GM12878 (cell line): ENCODE results near the gene CATSPER1. TPM values are rescaled to one million over a fixed set of nuclear protein-coding genes. Genes with fewer than 3 reads are reported as not detected.

Source experiments
- CHD2 ChIP-seq: IDR thresholded peaks from 2 replicates; pipeline ENCODE4 v1.6.1; 2011; ENCODE audit warnings: low read depth, low read length, improper control_type of control experiment, borderline replicate concordance
- EED ChIP-seq: sonication (generic); IDR thresholded peaks from 2 replicates; pipeline ENCODE4 v1.6.1; 2016; ENCODE audit warnings: antibody characterized with exemption, low read depth
- EZH2 ChIP-seq: IDR thresholded peaks from 2 replicates; pipeline ENCODE4 v1.6.1; 2012; ENCODE audit warnings: low read depth, mild to moderate bottlenecking, control low read depth, inconsistent platforms, low read length, borderline replicate concordance; ENCODE audit not compliant: control insufficient read depth
- MTA3 ChIP-seq: IDR thresholded peaks from 2 replicates; pipeline ENCODE4 v1.6.1; 2012; ENCODE audit warnings: low read length, inconsistent platforms, borderline replicate concordance
- NR2F1 ChIP-seq: fragments of 450-650 bp; conservative IDR thresholded peaks from 2 replicates; pipeline ENCODE4 v1.6.1; 2017; ENCODE audit warnings: mild to moderate bottlenecking
- PAX8 ChIP-seq: fragments of 450-650 bp; IDR thresholded peaks from 2 replicates; pipeline ENCODE4 v1.6.1; 2017; ENCODE audit warnings: mild to moderate bottlenecking, moderate library complexity
- RAD51 ChIP-seq: fragments of 450-650 bp; IDR thresholded peaks from 2 replicates; pipeline ENCODE4 v1.6.1; 2016; ENCODE audit warnings: moderate library complexity, mild to moderate bottlenecking, inconsistent platforms
- SP1 ChIP-seq: IDR thresholded peaks from one replicate; pipeline ENCODE4 v1.6.1; 2011; ENCODE audit warnings: low read depth, low read length
- TCF12 ChIP-seq: IDR thresholded peaks from 2 replicates; pipeline ENCODE4 v1.6.1; 2011; ENCODE audit warnings: low read depth, mild to moderate bottlenecking, low read length
- polyA plus RNA-seq, 11 experiments: library from polyadenylated mRNA; depleted of rRNA in 4 of 11; unstranded in 6 of 11; stranded (reverse) in 5 of 11; fragments of >200 nt; fragmentation: Nextera tagmentation in 4 of 11; fragmentation: Illumina TruSeq in 1 of 11; extraction: Ambion mirVana in 4 of 11; extraction: Trizol in 1 of 11; gene quantifications; 1 replicate in 1 of 11; 2 replicates in 10 of 11; pipeline versions ENCODE4 v1.2.1 to v1.2.3, GENCODE V29; 2011 to 2016; ENCODE audit warnings: inconsistent platforms in 2 of 11, missing spikeins in 2 of 11, low read depth in 1 of 11
- total RNA-seq, 4 experiments: library from RNA; depleted of rRNA in 3 of 4; stranded (reverse); fragments of >200 nt in 3 of 4; fragmentation: Illumina TruSeq in 1 of 4; extraction: Trizol in 1 of 4; gene quantifications; 2 replicates each; pipeline versions ENCODE4 v1.2.1 to v1.2.3, GENCODE V29; 2013 to 2021
- TF ChIP-seq, protein P1 (sequence below): fragments of 450-650 bp; IDR thresholded peaks from 2 replicates; pipeline ENCODE4 v1.6.1; 2016; ENCODE audit warnings: mild to moderate bottlenecking
- TF ChIP-seq, protein P2 (sequence below): fragments of 450-650 bp; IDR thresholded peaks from 2 replicates; pipeline ENCODE4 v1.6.1; 2017; ENCODE audit warnings: antibody characterized with exemption, mild to moderate bottlenecking, moderate library complexity
- TF ChIP-seq, protein P3 (sequence below): IDR thresholded peaks from 2 replicates; pipeline ENCODE4 v1.6.1; 2012; ENCODE audit warnings: low read depth, low read length, improper control_type of control experiment
- TF ChIP-seq, protein P4 (sequence below): fragments of 150-350 bp; IDR thresholded peaks from 2 replicates; pipeline ENCODE4 v1.6.1; 2014; ENCODE audit warnings: mild to moderate bottlenecking, low read depth, low read length
- TF ChIP-seq, protein P5 (sequence below): IDR thresholded peaks from 2 replicates; pipeline ENCODE4 v1.6.1; 2011; ENCODE audit warnings: borderline replicate concordance, low read depth, mild to moderate bottlenecking, moderate library complexity, low read length; ENCODE audit not compliant: insufficient read depth, poor library complexity, severe bottlenecking

CATSPER1 gene
- total and polyA plus RNA-seq, 10 of the 15 experiments (the other 5 are each of a cell fraction or from before 2014, with no cell fraction given): 0.02 to 0.05 TPM; not detected in 8

DNA sequence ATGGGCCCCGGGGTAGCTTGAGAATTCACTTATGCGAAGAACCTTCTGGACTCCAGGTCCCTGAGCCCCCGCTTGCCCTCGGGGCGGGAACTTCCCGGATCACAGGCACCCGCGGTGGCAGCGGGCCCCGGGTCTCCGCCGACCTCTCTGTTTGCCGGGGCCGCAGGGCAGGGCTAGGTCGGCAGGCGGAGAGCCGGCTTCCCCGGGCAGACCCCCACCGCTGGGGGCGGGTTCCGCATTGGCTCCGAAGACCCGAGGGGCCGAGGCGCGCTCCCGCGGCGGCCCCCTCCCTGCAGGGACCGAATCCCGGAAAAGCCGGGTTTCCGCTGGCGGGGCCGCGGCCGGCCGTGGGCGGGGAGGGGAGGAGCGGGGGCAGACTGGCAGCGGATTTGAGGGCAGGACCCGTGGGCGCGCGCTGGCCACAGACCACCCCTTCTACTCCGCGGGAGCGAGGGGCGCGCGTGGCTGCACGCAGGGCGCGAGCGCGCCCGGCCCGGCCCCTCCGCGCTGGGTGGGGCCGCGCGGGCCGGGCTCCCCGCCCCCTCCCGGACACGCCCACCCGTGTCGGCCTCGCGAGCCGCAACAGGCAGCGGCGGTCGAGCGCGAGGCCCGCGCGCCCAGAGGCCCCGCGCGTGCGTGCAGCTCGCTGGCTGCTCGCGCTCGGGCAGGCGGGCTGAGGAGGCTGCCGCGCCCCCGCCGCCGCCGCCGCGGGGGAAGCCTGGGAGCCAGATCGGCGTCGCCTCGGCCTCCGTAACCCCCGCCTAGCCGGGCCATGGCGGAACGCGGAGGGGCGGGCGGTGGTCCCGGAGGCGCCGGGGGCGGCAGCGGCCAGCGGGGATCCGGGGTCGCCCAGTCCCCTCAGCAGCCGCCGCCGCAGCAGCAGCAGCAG, 43.7 kb upstream of the CATSPER1 start, which contains the start of gene PACS1 (continued):
- TF ChIP-seq, protein P1, sequence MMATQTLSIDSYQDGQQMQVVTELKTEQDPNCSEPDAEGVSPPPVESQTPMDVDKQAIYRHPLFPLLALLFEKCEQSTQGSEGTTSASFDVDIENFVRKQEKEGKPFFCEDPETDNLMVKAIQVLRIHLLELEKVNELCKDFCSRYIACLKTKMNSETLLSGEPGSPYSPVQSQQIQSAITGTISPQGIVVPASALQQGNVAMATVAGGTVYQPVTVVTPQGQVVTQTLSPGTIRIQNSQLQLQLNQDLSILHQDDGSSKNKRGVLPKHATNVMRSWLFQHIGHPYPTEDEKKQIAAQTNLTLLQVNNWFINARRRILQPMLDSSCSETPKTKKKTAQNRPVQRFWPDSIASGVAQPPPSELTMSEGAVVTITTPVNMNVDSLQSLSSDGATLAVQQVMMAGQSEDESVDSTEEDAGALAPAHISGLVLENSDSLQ: peak; percentile 26; the same call in 1 of the 2 replicates
- TF ChIP-seq, protein P2, sequence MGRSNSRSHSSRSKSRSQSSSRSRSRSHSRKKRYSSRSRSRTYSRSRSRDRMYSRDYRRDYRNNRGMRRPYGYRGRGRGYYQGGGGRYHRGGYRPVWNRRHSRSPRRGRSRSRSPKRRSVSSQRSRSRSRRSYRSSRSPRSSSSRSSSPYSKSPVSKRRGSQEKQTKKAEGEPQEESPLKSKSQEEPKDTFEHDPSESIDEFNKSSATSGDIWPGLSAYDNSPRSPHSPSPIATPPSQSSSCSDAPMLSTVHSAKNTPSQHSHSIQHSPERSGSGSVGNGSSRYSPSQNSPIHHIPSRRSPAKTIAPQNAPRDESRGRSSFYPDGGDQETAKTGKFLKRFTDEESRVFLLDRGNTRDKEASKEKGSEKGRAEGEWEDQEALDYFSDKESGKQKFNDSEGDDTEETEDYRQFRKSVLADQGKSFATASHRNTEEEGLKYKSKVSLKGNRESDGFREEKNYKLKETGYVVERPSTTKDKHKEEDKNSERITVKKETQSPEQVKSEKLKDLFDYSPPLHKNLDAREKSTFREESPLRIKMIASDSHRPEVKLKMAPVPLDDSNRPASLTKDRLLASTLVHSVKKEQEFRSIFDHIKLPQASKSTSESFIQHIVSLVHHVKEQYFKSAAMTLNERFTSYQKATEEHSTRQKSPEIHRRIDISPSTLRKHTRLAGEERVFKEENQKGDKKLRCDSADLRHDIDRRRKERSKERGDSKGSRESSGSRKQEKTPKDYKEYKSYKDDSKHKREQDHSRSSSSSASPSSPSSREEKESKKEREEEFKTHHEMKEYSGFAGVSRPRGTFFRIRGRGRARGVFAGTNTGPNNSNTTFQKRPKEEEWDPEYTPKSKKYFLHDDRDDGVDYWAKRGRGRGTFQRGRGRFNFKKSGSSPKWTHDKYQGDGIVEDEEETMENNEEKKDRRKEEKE: 0 out of 2 replicates have a peak, but pooled peaks have one; percentile 3
- no peak for TF ChIP-seq PAX8
- TF ChIP-seq, protein P3, sequence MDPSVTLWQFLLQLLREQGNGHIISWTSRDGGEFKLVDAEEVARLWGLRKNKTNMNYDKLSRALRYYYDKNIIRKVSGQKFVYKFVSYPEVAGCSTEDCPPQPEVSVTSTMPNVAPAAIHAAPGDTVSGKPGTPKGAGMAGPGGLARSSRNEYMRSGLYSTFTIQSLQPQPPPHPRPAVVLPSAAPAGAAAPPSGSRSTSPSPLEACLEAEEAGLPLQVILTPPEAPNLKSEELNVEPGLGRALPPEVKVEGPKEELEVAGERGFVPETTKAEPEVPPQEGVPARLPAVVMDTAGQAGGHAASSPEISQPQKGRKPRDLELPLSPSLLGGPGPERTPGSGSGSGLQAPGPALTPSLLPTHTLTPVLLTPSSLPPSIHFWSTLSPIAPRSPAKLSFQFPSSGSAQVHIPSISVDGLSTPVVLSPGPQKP: 0 out of 2 replicates have a peak, but pooled peaks have one; percentile 12
- peak; percentile 65; the same call in 1 of the 2 replicates for TF ChIP-seq NR2F1
- TF ChIP-seq EED: peak; percentile 56
- no peak; the same call in 1 of the 2 replicates for TF ChIP-seq MTA3
- TF ChIP-seq SP1: no peak
- no peak for TF ChIP-seq RAD51
- TF ChIP-seq EZH2: no peak
- TF ChIP-seq, protein P4, sequence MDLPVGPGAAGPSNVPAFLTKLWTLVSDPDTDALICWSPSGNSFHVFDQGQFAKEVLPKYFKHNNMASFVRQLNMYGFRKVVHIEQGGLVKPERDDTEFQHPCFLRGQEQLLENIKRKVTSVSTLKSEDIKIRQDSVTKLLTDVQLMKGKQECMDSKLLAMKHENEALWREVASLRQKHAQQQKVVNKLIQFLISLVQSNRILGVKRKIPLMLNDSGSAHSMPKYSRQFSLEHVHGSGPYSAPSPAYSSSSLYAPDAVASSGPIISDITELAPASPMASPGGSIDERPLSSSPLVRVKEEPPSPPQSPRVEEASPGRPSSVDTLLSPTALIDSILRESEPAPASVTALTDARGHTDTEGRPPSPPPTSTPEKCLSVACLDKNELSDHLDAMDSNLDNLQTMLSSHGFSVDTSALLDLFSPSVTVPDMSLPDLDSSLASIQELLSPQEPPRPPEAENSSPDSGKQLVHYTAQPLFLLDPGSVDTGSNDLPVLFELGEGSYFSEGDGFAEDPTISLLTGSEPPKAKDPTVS: 0 out of 2 replicates have a peak, but pooled peaks have one; percentile 55
- peak; percentile 67; the same call in 1 of the 2 replicates for TF ChIP-seq CHD2
- TF ChIP-seq TCF12: no peak
- TF ChIP-seq, protein P5, sequence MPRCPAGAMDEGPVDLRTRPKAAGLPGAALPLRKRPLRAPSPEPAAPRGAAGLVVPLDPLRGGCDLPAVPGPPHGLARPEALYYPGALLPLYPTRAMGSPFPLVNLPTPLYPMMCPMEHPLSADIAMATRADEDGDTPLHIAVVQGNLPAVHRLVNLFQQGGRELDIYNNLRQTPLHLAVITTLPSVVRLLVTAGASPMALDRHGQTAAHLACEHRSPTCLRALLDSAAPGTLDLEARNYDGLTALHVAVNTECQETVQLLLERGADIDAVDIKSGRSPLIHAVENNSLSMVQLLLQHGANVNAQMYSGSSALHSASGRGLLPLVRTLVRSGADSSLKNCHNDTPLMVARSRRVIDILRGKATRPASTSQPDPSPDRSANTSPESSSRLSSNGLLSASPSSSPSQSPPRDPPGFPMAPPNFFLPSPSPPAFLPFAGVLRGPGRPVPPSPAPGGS: peak; percentile 16
